ENCODE measurements around the gene PRKCD. TPM values are rescaled to one million over a fixed set of nuclear protein-coding genes. Genes with fewer than 3 reads are reported as not detected.

PRKCD gene
- total RNA-seq = 10.6 TPM
- long read RNA-seq, transcript PRKCD-202 (18 exons, 2,810 nt) = major isoform, 11 of 28 reads
- long read RNA-seq, transcript PRKCD-201 (19 exons, 2,680 nt) = minor isoform, 6 of 28 reads
- long read RNA-seq, partial matches to known transcripts = 4 of 28 reads
- long read RNA-seq, other reads (novel, unspliced or antisense) = 7 of 28 reads

DNA sequence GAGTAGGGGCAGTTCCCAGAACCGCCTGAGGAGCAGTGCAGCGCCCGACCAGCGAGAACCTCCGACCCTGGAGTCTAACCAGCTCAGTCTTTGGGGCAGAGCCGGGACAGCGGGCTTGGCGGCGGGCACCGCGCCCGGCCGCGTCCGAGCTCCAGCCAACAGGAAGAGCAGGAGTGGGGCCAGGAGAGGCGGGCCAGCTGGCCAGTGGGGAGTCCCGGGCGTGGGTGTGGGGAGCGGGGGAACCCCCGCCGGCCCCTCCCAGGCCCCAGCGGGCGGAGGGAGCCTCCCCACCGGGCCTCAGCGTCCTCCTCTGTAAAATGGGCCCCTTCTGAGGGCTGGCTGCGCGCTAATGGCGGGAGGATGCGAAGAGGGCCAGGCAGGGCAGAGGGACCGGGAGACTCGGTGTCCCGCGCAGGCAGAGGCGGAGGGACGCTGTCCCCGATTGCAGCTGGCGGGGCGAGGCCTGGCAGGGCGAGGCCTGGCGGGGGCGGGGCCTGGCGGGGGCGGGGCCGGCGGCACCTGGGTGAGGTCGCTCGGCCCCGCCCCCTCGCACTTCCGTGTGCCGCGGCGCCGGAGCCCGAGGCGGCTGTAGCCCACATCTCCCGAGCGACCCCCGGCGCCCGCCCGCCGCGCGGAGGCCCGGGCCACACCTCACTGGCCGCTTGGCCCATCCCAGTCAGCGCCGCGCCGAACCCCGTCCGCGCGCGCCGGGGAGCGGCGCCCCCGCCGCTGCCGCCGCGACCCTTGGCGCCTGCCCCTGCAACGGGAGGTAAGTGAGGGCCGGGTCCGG, at the start of gene PRKCD:
TSS of gene PRKCD (plus strand) at position 550 of the 790 bp plus-strand sequence. CDS start 17,214 bp downstream, outside the sequence.
- intact Hi-C loops (cut with DNase I) = loop anchor here (2.0 to 10.0 kb wide), 2 partner anchors 30 to 626 kb away; partner anchors contain the start of genes NT5DC2, RFT1 and UQCC5
- peak; percentile 92 for DNase-seq (ENCODE audit: low spot score)

- no peak for DNase-seq (ENCODE audit: low spot score)
- intact Hi-C loops (cut with DNase I) = no loop called here
These were observed 49.2 kb upstream of the PRKCD start for GRCh38 chr3:53111822-53112221.

DNA sequence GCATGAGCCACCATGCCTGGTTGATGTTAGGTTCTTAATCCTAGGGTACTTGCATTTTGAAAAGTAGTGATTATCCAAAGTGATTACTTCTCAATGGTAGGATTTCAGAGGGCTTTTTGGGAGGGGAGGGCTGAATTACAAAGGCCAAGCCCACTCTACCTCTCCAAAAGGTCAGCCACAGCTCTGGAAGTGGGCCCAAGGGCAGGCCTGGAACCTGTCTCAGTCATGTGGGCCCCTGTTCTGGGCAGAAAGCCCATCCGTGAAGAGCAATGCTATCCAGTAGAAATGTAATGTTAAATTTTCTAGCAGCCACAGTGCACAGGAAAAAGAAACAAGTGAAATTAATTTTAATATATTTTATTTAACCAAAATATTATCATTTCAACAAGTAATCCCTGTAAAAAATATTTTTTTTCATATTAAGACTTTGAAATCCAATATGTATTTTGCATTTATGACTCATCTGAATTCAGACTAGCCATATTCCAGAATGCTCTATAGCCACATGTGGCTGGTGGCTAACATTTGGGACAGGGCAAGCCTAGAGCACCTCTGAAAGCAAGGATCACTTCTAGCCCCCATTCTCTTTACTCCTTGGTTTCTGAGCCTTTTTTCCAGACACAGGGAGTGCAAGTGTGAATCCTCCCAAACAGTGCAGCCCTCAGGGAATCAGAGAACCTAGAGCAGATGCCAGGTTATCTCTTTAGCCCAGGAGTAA, 47.6 kb upstream of the PRKCD start:
- intact Hi-C loops (cut with DNase I) = loop anchor here (1.0 kb wide), 1 partner anchor 83 kb away; no protein-coding TSS in a partner anchor
- peak; percentile 84 for DNase-seq (ENCODE audit: low spot score)

GRCh38 chr3:53114011-53114400, 47.0 kb upstream of the PRKCD start:
- intact Hi-C loops (cut with DNase I) = loop anchor here (1.0 kb wide), 1 partner anchor 82 kb away; no protein-coding TSS in a partner anchor
- DNase-seq (ENCODE audit: low spot score) = peak; percentile 92

DNA sequence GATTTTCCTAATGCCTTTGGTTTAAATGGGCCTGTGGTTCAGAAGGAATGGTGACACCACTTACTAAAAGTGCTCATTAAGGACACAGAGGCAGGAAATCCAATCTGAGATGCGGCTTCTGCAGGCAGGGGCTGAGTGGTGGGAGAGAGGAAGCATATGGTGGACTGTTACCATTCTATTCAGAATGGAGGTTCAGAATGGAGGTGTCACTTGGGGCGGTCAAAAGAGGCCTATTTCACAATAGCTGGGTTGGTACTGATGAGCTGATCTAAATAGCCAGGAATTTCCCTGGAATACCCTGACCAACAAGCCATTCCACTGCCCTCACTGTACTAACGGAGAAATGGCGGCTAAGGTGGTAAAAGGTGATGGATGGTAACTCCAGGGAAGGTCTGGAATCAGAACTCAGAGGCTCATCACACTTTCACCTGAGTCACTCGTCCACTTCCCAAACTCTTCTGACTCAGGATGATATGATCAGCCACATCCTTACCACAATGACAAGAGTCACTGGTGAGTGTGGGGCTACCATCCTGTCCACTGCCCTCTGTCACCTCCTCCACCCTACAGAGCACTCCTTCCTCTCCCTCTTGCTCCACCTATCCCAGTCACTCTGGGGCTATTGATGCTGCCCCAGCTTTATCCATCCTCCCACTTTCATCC, 46.5 kb upstream of the PRKCD start:
- DNase-seq (ENCODE audit: low spot score) = no peak
- intact Hi-C loops (cut with DNase I) = loop anchor here (1.0 kb wide), 1 partner anchor 82 kb away; no protein-coding TSS in a partner anchor

- intact Hi-C loops (cut with DNase I) = no loop called here
- no peak for DNase-seq (ENCODE audit: low spot score)
These were observed 44.1 kb upstream of the PRKCD start for GRCh38 chr3:53116956-53117355.

DNA sequence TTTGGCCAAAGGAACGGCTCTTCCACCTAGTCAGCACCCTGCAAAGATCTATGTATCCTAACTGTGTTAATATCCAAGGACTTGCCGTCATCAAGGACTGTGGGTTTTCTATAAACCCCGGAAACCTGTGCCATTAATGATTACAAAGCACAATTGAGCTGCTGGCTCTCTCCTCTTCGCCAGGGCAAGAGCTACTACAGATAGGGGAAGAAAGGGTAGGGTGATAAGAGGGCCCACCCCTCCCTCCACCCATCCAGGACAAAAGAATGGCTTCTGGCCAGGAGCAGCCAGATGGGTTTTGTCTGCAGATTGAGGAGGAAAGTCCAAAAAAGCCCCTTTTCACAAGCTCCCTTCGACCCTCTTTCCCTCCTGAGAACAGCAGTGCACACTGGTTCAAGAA, 40.7 kb upstream of the PRKCD start:
- DNase-seq (ENCODE audit: low spot score) = no peak
- intact Hi-C loops (cut with DNase I) = no loop called here

DNA sequence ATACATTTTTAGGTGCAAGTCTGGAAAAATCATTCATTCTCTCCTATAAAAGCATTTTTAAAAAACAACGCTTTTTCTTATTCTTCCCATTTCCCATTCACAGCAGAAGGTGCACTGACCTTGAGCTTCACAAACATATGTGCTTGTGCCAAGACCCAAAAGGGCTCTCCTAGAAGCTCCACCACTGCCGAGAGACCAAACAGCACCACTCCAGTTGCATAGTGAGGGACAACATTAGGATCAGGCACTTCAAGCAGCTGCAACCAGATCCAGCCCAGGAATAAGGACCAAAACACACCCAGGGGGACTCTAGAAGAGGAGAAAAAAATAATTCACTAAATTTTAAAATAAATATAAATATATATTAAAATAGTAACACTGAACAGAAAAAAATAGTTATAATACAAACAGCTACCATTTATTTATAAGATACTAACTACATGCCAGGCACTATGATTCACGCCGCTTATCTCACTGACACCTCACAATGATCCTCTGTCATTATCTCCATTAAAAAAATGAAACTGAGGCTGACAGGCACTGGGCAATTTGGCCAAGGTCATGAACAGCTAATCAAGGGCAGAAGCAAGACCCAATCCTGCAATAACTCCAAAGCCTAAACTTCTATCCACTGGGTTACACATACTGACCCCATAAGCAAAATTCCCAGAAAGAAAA, 38.6 kb upstream of the PRKCD start:
- DNase-seq (ENCODE audit: low spot score) = no peak
- intact Hi-C loops (cut with DNase I) = no loop called here

- DNase-seq (ENCODE audit: low spot score) = peak; percentile 82
- intact Hi-C loops (cut with DNase I) = no loop called here
These were observed 38.1 kb upstream of the PRKCD start for GRCh38 chr3:53122933-53123305.

DNA sequence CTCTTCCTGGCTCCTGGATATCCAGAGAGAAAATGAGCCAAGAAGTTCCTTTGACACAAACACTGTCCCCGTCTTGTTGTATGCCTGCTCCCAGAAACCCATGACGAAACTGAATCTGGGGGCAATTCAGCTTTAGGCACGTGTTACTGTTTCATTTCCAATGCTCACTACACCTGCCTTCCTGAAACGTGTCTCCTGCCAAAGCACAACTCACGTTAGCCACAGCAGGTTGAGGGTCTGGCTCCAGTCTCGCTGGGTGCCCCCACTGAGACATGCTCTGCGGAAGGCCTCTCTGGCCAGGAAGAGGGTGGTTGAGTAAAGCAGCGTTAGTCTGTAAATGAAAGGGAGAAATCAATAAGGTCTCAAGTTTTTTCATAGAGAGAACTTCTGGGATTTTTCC, 37.5 kb upstream of the PRKCD start:
- intact Hi-C loops (cut with DNase I) = no loop called here
- DNase-seq (ENCODE audit: low spot score) = no peak

- intact Hi-C loops (cut with DNase I) = no loop called here
- no peak for DNase-seq (ENCODE audit: low spot score)
These were observed 37.1 kb upstream of the PRKCD start for GRCh38 chr3:53123953-53124352.

- no peak for DNase-seq (ENCODE audit: low spot score)
- intact Hi-C loops (cut with DNase I) = no loop called here
These were observed 34.4 kb upstream of the PRKCD start for GRCh38 chr3:53126601-53127000.

GRCh38 chr3:53129344-53129743, 31.7 kb upstream of the PRKCD start:
- intact Hi-C loops (cut with DNase I) = no loop called here

GRCh38 chr3:53130179-53131061, 30.6 kb upstream of the PRKCD start, which contains the start of gene RFT1:
TSS of gene RFT1 (minus strand) at chr3:53130435. CDS start at chr3:53130400, 35 bp downstream.
- peak; percentile 98 for DNase-seq (ENCODE audit: low spot score)
- intact Hi-C loops (cut with DNase I) = loop anchor here (2.0 kb wide), 1 partner anchor 30 kb away; the partner anchor contains the start of gene PRKCD

More at GRCh38 chr3:53129344-53129743, 31.7 kb upstream of the PRKCD start:
- no peak for DNase-seq (ENCODE audit: low spot score)

- DNase-seq (ENCODE audit: low spot score) = no peak
- intact Hi-C loops (cut with DNase I) = loop anchor here (2.0 kb wide), 1 partner anchor 30 kb away; the partner anchor contains the start of gene PRKCD
These were observed 29.9 kb upstream of the PRKCD start for GRCh38 chr3:53131096-53131495.

GRCh38 chr3:53132347-53132746, 28.7 kb upstream of the PRKCD start:
- intact Hi-C loops (cut with DNase I) = loop anchor here (2.0 kb wide), 1 partner anchor 62 kb away; no protein-coding TSS in a partner anchor
- DNase-seq (ENCODE audit: low spot score) = no peak

GRCh38 chr3:53134631-53135232, 26.3 kb upstream of the PRKCD start:
- intact Hi-C loops (cut with DNase I) = no loop called here
- peak; percentile 92 for DNase-seq (ENCODE audit: low spot score)

DNA sequence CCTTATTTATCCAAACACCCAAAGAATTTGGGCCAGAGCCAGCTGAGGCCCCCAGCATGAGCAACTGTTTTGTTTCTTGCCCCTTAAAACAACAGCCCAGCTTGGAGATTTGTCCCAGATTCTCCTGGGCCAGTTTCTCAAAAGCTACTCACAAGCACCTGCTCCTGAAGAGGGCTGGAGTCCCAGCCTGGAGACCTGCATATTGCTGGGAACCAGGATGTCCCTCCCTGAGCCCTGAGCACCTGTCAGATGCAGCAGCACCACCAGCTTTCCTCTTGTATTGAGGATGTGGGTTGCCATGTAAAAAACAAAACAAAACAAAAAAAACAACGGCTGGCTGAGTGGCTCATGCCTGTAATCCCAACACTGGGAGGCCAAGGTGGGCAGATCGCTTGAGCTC, 23.8 kb upstream of the PRKCD start:
- no peak for DNase-seq (ENCODE audit: low spot score)
- intact Hi-C loops (cut with DNase I) = no loop called here

Data from cardiac septum (tissue), 1 donor.